ENCODE measurements around the gene IL16. TPM values are rescaled to one million over a fixed set of nuclear protein-coding genes. Genes with fewer than 3 reads are reported as not detected.

The IL16 gene
- polyA plus RNA-seq, 1 donor (not counting 4 experiments of a cell fraction or from before 2014, with no cell fraction given), result not detected

GRCh38 chr15:81280696-81281455 is 84.2 kb downstream of the IL16 start:
- Histone ChIP-seq H3K4me2 (ENCODE audit: control insufficient read depth, extremely low read depth, insufficient read depth, low read depth, low read length) (no peak overlapping the region), H4K20me1 (ENCODE audit: control insufficient read depth, extremely low read depth, insufficient read depth, low read length) (no peaks in the 10 kb centered on the region), H3K36me3 (ENCODE audit: control insufficient read depth in 2 of 2, extremely low read depth in 1 of 2, insufficient read depth in 2 of 2, low read length in 2 of 2) (no peaks in the 10 kb centered on the region), H3K9me3 (ENCODE audit: control insufficient read depth, low read depth, low read length) (no peaks in the 10 kb centered on the region), H3K27me3 (ENCODE audit: control insufficient read depth, extremely low read depth, insufficient read depth, low read length) (peaks cover 5% of the 10 kb centered on the region), H3K27ac (ENCODE audit: control insufficient read depth, insufficient read depth, low read length) (no peak overlapping the region), H3K79me2 (ENCODE audit: control insufficient read depth, insufficient read depth, low read length) (no peaks in the 10 kb centered on the region), H3K9me1 (ENCODE audit: control insufficient read depth, extremely low read depth, insufficient read depth, low read length) (no peaks in the 10 kb centered on the region), H3K4me3 (ENCODE audit: control insufficient read depth in 2 of 3, extremely low read depth in 1 of 3, insufficient read depth in 2 of 3, low read depth in 1 of 3, low read length in 3 of 3) (no peak overlapping the region), H2AFZ (ENCODE audit: control insufficient read depth, low read length) (no peak overlapping the region), H3K9ac (ENCODE audit: control insufficient read depth, extremely low read depth, insufficient read depth, low read length) (no peak overlapping the region), H3K4me1 (ENCODE audit: control insufficient read depth, extremely low read depth, insufficient read depth, low read length) (no peaks in the 10 kb centered on the region)
- dilution Hi-C loops (cut with MboI; ENCODE audit: extremely low pct_ligation_motif_present, low sequenced_read_pairs), result no loop called here
- no peak for FAIRE-seq
- no peak for TF ChIP-seq CTCF (optimal IDR thresholded peaks at IDR 0.05 in 1 of 3, IDR thresholded peaks at IDR 0.05 in 1 of 3, conservative IDR thresholded peaks at IDR 0.05 in 1 of 3; ENCODE audit: extremely low read depth in 1 of 3, insufficient read depth in 2 of 3, low read length in 3 of 3)
- TF ChIP-seq EZH2 (IDR thresholded peaks at IDR 0.05; ENCODE audit: low read length), result no peak
- no peak for DNase-seq (ENCODE audit: low read depth, low spot score)

GRCh38 chr15:81281456-81281735 is 84.7 kb downstream of the IL16 start:
- no peaks in the 10 kb centered on the region for H3K36me3 ChIP-seq (ENCODE audit: control insufficient read depth in 2 of 2, extremely low read depth in 1 of 2, insufficient read depth in 2 of 2, low read length in 2 of 2)
- dilution Hi-C loops (cut with MboI; ENCODE audit: extremely low pct_ligation_motif_present, low sequenced_read_pairs), result no loop called here
- H3K79me2 ChIP-seq (ENCODE audit: control insufficient read depth, insufficient read depth, low read length), result no peaks in the 10 kb centered on the region

More at GRCh38 chr15:81281456-81281735, 84.7 kb downstream of the IL16 start:
- Histone ChIP-seq H2AFZ (ENCODE audit: control insufficient read depth, low read length) (no peak overlapping the region), H3K9me3 (ENCODE audit: control insufficient read depth, low read depth, low read length) (no peaks in the 10 kb centered on the region), H3K4me1 (ENCODE audit: control insufficient read depth, extremely low read depth, insufficient read depth, low read length) (no peaks in the 10 kb centered on the region), H3K4me3 (ENCODE audit: control insufficient read depth in 2 of 3, extremely low read depth in 1 of 3, insufficient read depth in 2 of 3, low read depth in 1 of 3, low read length in 3 of 3) (no peak overlapping the region), H3K27ac (ENCODE audit: control insufficient read depth, insufficient read depth, low read length) (no peak overlapping the region), H3K27me3 (ENCODE audit: control insufficient read depth, extremely low read depth, insufficient read depth, low read length) (peaks cover 5% of the 10 kb centered on the region), H3K9ac (ENCODE audit: control insufficient read depth, extremely low read depth, insufficient read depth, low read length) (no peak overlapping the region), H3K4me2 (ENCODE audit: control insufficient read depth, extremely low read depth, insufficient read depth, low read depth, low read length) (no peak overlapping the region), H3K9me1 (ENCODE audit: control insufficient read depth, extremely low read depth, insufficient read depth, low read length) (no peaks in the 10 kb centered on the region), H4K20me1 (ENCODE audit: control insufficient read depth, extremely low read depth, insufficient read depth, low read length) (no peaks in the 10 kb centered on the region)
- DNase-seq (ENCODE audit: low read depth, low spot score), result no peak
- TF ChIP-seq EZH2 (IDR thresholded peaks at IDR 0.05; ENCODE audit: low read length) (no peak), CTCF (optimal IDR thresholded peaks at IDR 0.05 in 1 of 3, IDR thresholded peaks at IDR 0.05 in 1 of 3, conservative IDR thresholded peaks at IDR 0.05 in 1 of 3; ENCODE audit: extremely low read depth in 1 of 3, insufficient read depth in 2 of 3, low read length in 3 of 3) (no peak)
- no peak for FAIRE-seq

Data from keratinocyte (primary cell).